Mucosa of descending colon (tissue), 3 donors: ENCODE results near the gene CACNA1D. TPM values are rescaled to one million over a fixed set of nuclear protein-coding genes. Genes with fewer than 3 reads are reported as not detected.
A peak's percentile ranks its signal among the peaks of the same experiment; 100 is the strongest.

ENCODE experiments used
- ATAC-seq: fragments of 200-7000 bp; cut with Tn5 transposase; one replicate; pipeline ENCODE4 v1.9.1; 2020; ENCODE audit warnings: mild to moderate bottlenecking, moderate library complexity
- DNase-seq, 3 donors: peaks; one replicate each; pipeline ENCODE4 v3.0.0-alpha.2; 2020
- H3K36me3 ChIP-seq: fragments of 200-600 bp; one replicate; pipeline ENCODE4 v1.8.0; 2021; ENCODE audit warnings: low read depth, mild to moderate bottlenecking
- H3K4me1 ChIP-seq: fragments of 200-600 bp; one replicate; pipeline ENCODE4 v1.8.0; 2021; ENCODE audit warnings: low read depth, mild to moderate bottlenecking
- H3K4me3 ChIP-seq: fragments of 200-600 bp; one replicate; pipeline ENCODE4 v1.8.0; 2021; ENCODE audit warnings: mild to moderate bottlenecking
- H3K9me3 ChIP-seq: fragments of 200-600 bp; one replicate; pipeline ENCODE4 v1.8.0; 2021; ENCODE audit warnings: mild to moderate bottlenecking
- intact Hi-C, 2 donors: fragments of 100-400 bp; cut with DNase I in 1 of 2; cut with micrococcal nuclease in 1 of 2; formaldehyde crosslinking; loops; one replicate each; pipeline versions ENCODE4 v1.11.0 to v1.11.1; 2022; cut with DNase I, micrococcal nuclease
- total RNA-seq, 3 donors: library from RNA; stranded (reverse); fragmentation: NEBNext Ultra II Directional in 2 of 3; extraction: Animal tissue kit (Norgen Biotek cat#: 25700) in 2 of 3; gene quantifications; one replicate each; pipeline versions ENCODE4 v1.2.1 to v1.2.4, GENCODE V29; 2021 to 2023
- TF ChIP-seq, protein P1 (sequence below): fragments of 200-600 bp; IDR thresholded peaks from one replicate; pipeline ENCODE4 v1.8.0; 2022; ENCODE audit warnings: antibody characterized with exemption, mild to moderate bottlenecking
- donor health status: DM: no; HTN: no; CAD: no; lungs with moderate emphysema.
- donor health status: DM: no; HTN: no; CAD: no.
- donor health status: DM: no; HTN: yes; CAD: no.

Gene CACNA1D
- total RNA-seq, 3 donors from 2014 or later, result 13.8 to 38.1 (median 22.2) TPM

GRCh38 chr3:53694046-53694445, 199.6 kb downstream of the CACNA1D start:
- intact Hi-C loops, result no loop called here
- Histone ChIP-seq H3K4me3 (no peak overlapping the region), H3K4me1 (no peaks in the 10 kb centered on the region), H3K9me3 (no peaks in the 10 kb centered on the region), H3K36me3 (no peaks in the 10 kb centered on the region)
- DNase-seq, result no peak
- TF ChIP-seq, protein P1, sequence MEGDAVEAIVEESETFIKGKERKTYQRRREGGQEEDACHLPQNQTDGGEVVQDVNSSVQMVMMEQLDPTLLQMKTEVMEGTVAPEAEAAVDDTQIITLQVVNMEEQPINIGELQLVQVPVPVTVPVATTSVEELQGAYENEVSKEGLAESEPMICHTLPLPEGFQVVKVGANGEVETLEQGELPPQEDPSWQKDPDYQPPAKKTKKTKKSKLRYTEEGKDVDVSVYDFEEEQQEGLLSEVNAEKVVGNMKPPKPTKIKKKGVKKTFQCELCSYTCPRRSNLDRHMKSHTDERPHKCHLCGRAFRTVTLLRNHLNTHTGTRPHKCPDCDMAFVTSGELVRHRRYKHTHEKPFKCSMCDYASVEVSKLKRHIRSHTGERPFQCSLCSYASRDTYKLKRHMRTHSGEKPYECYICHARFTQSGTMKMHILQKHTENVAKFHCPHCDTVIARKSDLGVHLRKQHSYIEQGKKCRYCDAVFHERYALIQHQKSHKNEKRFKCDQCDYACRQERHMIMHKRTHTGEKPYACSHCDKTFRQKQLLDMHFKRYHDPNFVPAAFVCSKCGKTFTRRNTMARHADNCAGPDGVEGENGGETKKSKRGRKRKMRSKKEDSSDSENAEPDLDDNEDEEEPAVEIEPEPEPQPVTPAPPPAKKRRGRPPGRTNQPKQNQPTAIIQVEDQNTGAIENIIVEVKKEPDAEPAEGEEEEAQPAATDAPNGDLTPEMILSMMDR, result no peak
- no peak for ATAC-seq

DNA sequence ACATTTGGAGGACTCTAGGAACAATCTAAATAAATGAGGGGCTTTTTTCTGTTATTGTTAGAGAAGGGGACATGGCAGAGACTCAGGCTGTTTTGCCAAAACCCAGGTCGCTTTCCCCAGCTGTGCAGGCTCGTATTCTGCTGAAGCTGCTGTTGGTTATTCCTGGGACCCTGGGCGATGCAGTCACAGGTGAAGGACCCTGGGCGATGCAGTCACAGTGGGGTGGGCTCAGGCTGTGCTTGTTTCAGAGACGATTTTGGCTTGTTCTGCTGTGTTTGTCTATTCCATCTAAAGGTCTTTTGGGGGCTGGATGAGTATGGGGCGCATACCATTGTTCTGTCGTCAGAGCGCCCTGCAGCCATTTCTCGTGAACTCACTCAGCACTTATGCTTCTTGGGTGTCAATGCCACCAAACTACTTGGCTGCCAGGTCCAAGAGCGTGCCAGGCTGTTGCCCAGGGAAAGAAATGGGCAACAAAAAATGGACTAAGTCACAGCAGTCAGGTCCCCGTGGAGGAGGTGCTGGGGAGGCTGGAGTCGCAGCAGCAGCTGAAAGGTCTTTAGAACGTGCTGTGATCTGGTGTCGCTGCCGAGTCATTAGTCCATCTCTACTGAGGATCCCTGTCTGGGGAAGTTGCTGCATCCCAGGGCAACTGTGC, 200.4 kb downstream of the CACNA1D start:
- H3K4me3 ChIP-seq, result no peak overlapping the region
- ATAC-seq (no peak), DNase-seq (no peak)
- no peaks in the 10 kb centered on the region for H3K9me3 ChIP-seq
- intact Hi-C loops, result no loop called here
- H3K36me3 ChIP-seq, result no peaks in the 10 kb centered on the region
- TF ChIP-seq, protein P1, result no peak
- H3K4me1 ChIP-seq, result no peaks in the 10 kb centered on the region

GRCh38 chr3:53695324-53695690, 200.9 kb downstream of the CACNA1D start:
- Histone ChIP-seq H3K4me1 (no peaks in the 10 kb centered on the region), H3K36me3 (no peaks in the 10 kb centered on the region), H3K4me3 (no peak overlapping the region), H3K9me3 (no peaks in the 10 kb centered on the region)
- DNase-seq, result no peak
- TF ChIP-seq, protein P1, result no peak
- no peak for ATAC-seq
- intact Hi-C loops, result no loop called here

GRCh38 chr3:53696401-53697172, 202.2 kb downstream of the CACNA1D start:
- peak; percentile 34 for ATAC-seq
- intact Hi-C loops, result no loop called here
- Histone ChIP-seq H3K4me1 (no peaks in the 10 kb centered on the region), H3K36me3 (no peaks in the 10 kb centered on the region), H3K9me3 (no peaks in the 10 kb centered on the region), H3K4me3 (no peak overlapping the region)
- no peak for DNase-seq
- TF ChIP-seq, protein P1, result no peak

DNA sequence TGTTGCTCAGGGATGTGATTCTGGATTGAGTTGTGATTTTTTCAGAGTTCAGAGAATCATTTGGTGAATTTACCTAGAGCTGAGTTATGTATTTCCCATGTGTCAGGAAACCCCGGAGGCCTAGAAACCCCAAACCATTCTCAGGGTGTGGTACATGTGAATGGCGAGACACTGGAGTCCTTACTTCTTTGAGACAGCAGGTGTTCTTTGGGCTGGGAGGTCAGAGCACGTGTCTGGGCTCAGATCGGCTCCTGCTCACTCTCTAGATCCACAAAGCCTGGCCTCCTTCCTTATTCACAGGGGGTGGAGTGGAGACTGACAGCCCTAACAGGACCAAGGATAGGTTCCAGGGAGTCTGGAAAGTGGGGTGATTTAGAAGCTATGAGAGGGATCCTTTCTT, 206.0 kb downstream of the CACNA1D start:
- TF ChIP-seq, protein P1, result no peak
- DNase-seq, result no peak
- Histone ChIP-seq H3K4me1 (no peaks in the 10 kb centered on the region), H3K9me3 (no peaks in the 10 kb centered on the region), H3K4me3 (no peak overlapping the region), H3K36me3 (no peaks in the 10 kb centered on the region)
- intact Hi-C loops, result loop anchor here in 1 of 2 donors (5.0 kb wide), 1 partner anchor 323 kb away; no protein-coding TSS in a partner anchor
- no peak for ATAC-seq
